ENCODE results near the gene SLC7A10.

Gene SLC7A10

GRCh38 chr19:33249740-33250366, 24.2 kb upstream of the SLC7A10 start:
- Histone ChIP-seq H3K27me3 (peaks cover 0 to 37% of the 10 kb centered on the region in 2 donors), H3K9me3 (peaks cover 0 to 11% (median 6%) of the 10 kb centered on the region in 3 donors), H3K4me3 (no peak overlapping the region), H3K36me3 (no peaks in the 10 kb centered on the region), H3K4me1 (no peaks in the 10 kb centered on the region), H3K27ac (no peak overlapping the region)
- DNase-seq, result no peak
- intact Hi-C loops (cut with DNase I; ENCODE audit: low total_unique reads), result no loop called here
- no peak for TF ChIP-seq CTCF (IDR thresholded peaks at IDR 0.05)

DNA sequence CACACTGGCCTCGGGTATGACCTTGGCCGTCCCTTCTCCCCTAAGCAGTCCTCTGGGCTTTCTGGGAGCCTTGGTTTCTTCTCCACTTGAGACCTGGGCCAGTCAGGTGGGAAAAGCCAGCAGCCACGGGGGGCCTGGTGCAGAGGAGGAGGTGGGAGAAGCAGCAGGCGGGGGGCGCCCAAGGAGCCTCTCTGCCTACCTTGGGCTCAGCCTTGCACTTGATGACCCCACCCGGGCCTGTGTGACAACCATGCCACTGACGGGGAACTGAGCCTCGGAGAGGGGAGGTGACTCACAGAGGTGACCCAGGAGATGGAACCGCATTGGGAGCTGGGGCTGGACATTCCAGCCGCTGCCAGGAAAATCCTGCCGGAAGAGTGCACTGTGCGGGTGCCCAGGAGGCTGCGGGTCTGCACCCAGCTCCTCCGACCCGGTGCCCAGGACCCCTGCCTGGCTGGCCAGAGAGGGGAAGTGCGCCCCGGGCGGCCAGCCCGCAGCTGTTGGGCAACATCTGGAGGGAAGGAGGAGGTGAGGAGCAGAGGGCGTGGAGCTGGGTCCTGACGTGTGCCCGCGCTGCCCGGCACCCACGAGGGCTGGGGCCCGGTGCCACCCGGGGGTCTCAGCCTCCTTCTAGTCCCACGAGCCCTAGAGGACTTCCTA, 23.4 kb upstream of the SLC7A10 start:
- DNase-seq, result no peak
- peaks cover 0 to 11% (median 6%) of the 10 kb centered on the region in 3 donors for H3K9me3 ChIP-seq
- H3K4me1 ChIP-seq, result no peaks in the 10 kb centered on the region
- H3K27me3 ChIP-seq, result peaks cover 0 to 32% of the 10 kb centered on the region in 2 donors
- no peak overlapping the region for H3K27ac ChIP-seq
- H3K4me3 ChIP-seq, result no peak overlapping the region
- no peaks in the 10 kb centered on the region for H3K36me3 ChIP-seq
- intact Hi-C loops (cut with DNase I; ENCODE audit: low total_unique reads), result no loop called here
- TF ChIP-seq CTCF (IDR thresholded peaks at IDR 0.05), result no peak

- TF ChIP-seq CTCF (IDR thresholded peaks at IDR 0.05), result no peak
- Histone ChIP-seq H3K4me1 (no peaks in the 10 kb centered on the region), H3K36me3 (no peaks in the 10 kb centered on the region), H3K4me3 (no peak overlapping the region), H3K27ac (no peak overlapping the region), H3K9me3 (peaks cover 0 to 11% (median 6%) of the 10 kb centered on the region in 3 donors), H3K27me3 (peaks cover 0 to 26% of the 10 kb centered on the region in 2 donors)
- DNase-seq, result no peak
- intact Hi-C loops (cut with DNase I; ENCODE audit: low total_unique reads), result no loop called here
These were observed 22.9 kb upstream of the SLC7A10 start for GRCh38 chr19:33248553-33248953.

GRCh38 chr19:33248104-33248503, 22.5 kb upstream of the SLC7A10 start:
- intact Hi-C loops (cut with DNase I; ENCODE audit: low total_unique reads), result no loop called here
- no peaks in the 10 kb centered on the region for H3K36me3 ChIP-seq
- H3K27me3 ChIP-seq, result peaks cover 0 to 25% of the 10 kb centered on the region in 2 donors
- TF ChIP-seq CTCF (IDR thresholded peaks at IDR 0.05), result no peak
- peaks cover 0 to 11% (median 6%) of the 10 kb centered on the region in 3 donors for H3K9me3 ChIP-seq
- DNase-seq, result no peak
- H3K4me3 ChIP-seq, result no peak overlapping the region
- H3K4me1 ChIP-seq, result no peaks in the 10 kb centered on the region
- no peak overlapping the region for H3K27ac ChIP-seq

GRCh38 chr19:33247441-33247819, 21.8 kb upstream of the SLC7A10 start:
- DNase-seq, result no peak
- H3K9me3 ChIP-seq, result peaks cover 0 to 11% (median 6%) of the 10 kb centered on the region in 3 donors
- H3K4me1 ChIP-seq, result no peaks in the 10 kb centered on the region
- H3K4me3 ChIP-seq, result no peak overlapping the region
- no peak overlapping the region for H3K27ac ChIP-seq
- H3K27me3 ChIP-seq, result peaks cover 0 to 25% of the 10 kb centered on the region in 2 donors
- intact Hi-C loops (cut with DNase I; ENCODE audit: low total_unique reads), result no loop called here
- no peaks in the 10 kb centered on the region for H3K36me3 ChIP-seq
- no peak for TF ChIP-seq CTCF (IDR thresholded peaks at IDR 0.05)
